K562 (cell line): ENCODE results near the gene DUS3L. TPM values are rescaled to one million over a fixed set of nuclear protein-coding genes. Genes with fewer than 3 reads are reported as not detected.

ENCODE experiments used
- ESRRA ChIP-seq: fragments of 450-650 bp; IDR thresholded peaks from 2 replicates; pipeline ENCODE4 v1.6.1; 2014; ENCODE audit warnings: low read depth, mild to moderate bottlenecking, moderate library complexity, borderline replicate concordance
- ETV1 ChIP-seq: fragments of 450-650 bp; conservative IDR thresholded peaks from 2 replicates; pipeline ENCODE4 v1.6.1; 2016; ENCODE audit warnings: missing genetic modification characterization, control low read depth, low read depth, missing compliant biosample characterization
- GABPA ChIP-seq: fragments of 200-800 bp; sonication (Bioruptor generic); conservative IDR thresholded peaks from 2 replicates; pipeline ENCODE4 v1.6.1; 2016; ENCODE audit warnings: low read depth, missing genetic modification characterization, missing compliant biosample characterization
- HIVEP1 ChIP-seq: fragments of 250-450 bp; sonication (Bioruptor Pico); IDR thresholded peaks from 2 replicates; pipeline ENCODE4 v1.4.0; 2020; ENCODE audit warnings: mild to moderate bottlenecking
- HLTF ChIP-seq: fragments of 450-650 bp; IDR thresholded peaks from 2 replicates; pipeline ENCODE4 v1.6.1; 2016
- HNRNPL ChIP-seq: fragments of 200-400 bp; formaldehyde crosslinking; IDR thresholded peaks from 2 replicates; pipeline ENCODE4 v1.6.1; 2017; ENCODE audit warnings: low read depth, mild to moderate bottlenecking, low read length
- NUFIP1 ChIP-seq: fragments of 450-650 bp; IDR thresholded peaks from 2 replicates; pipeline ENCODE4 v1.6.1; 2018; ENCODE audit not compliant: partially characterized antibody
- SIX5 ChIP-seq, 2 experiments: IDR thresholded peaks; 2 replicates each; pipeline ENCODE4 v1.6.1; 2011; ENCODE audit warnings: low read length in 2 of 2, borderline replicate concordance in 1 of 2, low read depth in 1 of 2, mild to moderate bottlenecking in 1 of 2, moderate library complexity in 1 of 2; ENCODE audit not compliant: insufficient read depth in 1 of 2
- SPI1 ChIP-seq: IDR thresholded peaks from 2 replicates; pipeline ENCODE4 v1.6.1; 2011; ENCODE audit warnings: low read depth, low read length, control low read depth, borderline replicate concordance
- TCF15 ChIP-seq: fragments of 250-450 bp; sonication (Bioruptor Pico); IDR thresholded peaks from 2 replicates; pipeline ENCODE4 v1.8.0; 2022; ENCODE audit warnings: moderate library complexity, mild to moderate bottlenecking, inconsistent platforms
- TEAD2 ChIP-seq: fragments of 450-650 bp; IDR thresholded peaks from 2 replicates; pipeline ENCODE4 v1.6.1; 2016; ENCODE audit warnings: missing genetic modification characterization, control low read depth, missing compliant biosample characterization
- polyA plus RNA-seq, 8 experiments: library from polyadenylated mRNA; depleted of rRNA in 4 of 8; stranded (reverse) in 5 of 8; unstranded in 3 of 8; fragments of >200 nt; fragmentation: Nextera tagmentation in 2 of 8; fragmentation: Illumina TruSeq in 1 of 8; extraction: Ambion mirVana in 2 of 8; extraction: Trizol in 1 of 8; gene quantifications; 2 replicates each; pipeline versions ENCODE4 v1.2.1 to v1.2.3, GENCODE V29; 2011 to 2014; ENCODE audit warnings: inconsistent platforms in 1 of 8, missing spikeins in 1 of 8
- total RNA-seq, 7 experiments: library from RNA; depleted of rRNA in 6 of 7; stranded (reverse); fragments of >200 nt in 6 of 7; fragmentation: Illumina TruSeq in 2 of 7; extraction: Trizol in 2 of 7; gene quantifications; 2 replicates each; pipeline versions ENCODE4 v1.2.1 to v1.2.3, GENCODE V29; 2011 to 2021; ENCODE audit warnings: low replicate concordance in 1 of 7
- TF ChIP-seq, protein P1 (sequence below): fragments of 250-450 bp; sonication (Bioruptor Pico); IDR thresholded peaks from 2 replicates; pipeline ENCODE4 v1.4.0; 2020
- TF ChIP-seq, protein P2 (sequence below): fragments of 450-650 bp; formaldehyde crosslinking; IDR thresholded peaks from 2 replicates; pipeline ENCODE4 v1.4.0; 2020; ENCODE audit warnings: mild to moderate bottlenecking, moderate library complexity
- TF ChIP-seq, protein P3 (sequence below): fragments of 250-450 bp; sonication (Bioruptor Pico); IDR thresholded peaks from 2 replicates; pipeline ENCODE4 v1.4.0; 2020; ENCODE audit warnings: mild to moderate bottlenecking, moderate library complexity
- TF ChIP-seq, protein P4 (sequence below): fragments of 450-650 bp; formaldehyde crosslinking; IDR thresholded peaks from 2 replicates; pipeline ENCODE4 v1.4.0; 2022; ENCODE audit warnings: mild to moderate bottlenecking, moderate library complexity

DUS3L gene
- total and polyA plus RNA-seq, 9 of the 15 experiments (the other 6 are each of a cell fraction or from before 2014, with no cell fraction given), result 1.7 to 102 (median 77.5) TPM

- TF ChIP-seq, protein P1, sequence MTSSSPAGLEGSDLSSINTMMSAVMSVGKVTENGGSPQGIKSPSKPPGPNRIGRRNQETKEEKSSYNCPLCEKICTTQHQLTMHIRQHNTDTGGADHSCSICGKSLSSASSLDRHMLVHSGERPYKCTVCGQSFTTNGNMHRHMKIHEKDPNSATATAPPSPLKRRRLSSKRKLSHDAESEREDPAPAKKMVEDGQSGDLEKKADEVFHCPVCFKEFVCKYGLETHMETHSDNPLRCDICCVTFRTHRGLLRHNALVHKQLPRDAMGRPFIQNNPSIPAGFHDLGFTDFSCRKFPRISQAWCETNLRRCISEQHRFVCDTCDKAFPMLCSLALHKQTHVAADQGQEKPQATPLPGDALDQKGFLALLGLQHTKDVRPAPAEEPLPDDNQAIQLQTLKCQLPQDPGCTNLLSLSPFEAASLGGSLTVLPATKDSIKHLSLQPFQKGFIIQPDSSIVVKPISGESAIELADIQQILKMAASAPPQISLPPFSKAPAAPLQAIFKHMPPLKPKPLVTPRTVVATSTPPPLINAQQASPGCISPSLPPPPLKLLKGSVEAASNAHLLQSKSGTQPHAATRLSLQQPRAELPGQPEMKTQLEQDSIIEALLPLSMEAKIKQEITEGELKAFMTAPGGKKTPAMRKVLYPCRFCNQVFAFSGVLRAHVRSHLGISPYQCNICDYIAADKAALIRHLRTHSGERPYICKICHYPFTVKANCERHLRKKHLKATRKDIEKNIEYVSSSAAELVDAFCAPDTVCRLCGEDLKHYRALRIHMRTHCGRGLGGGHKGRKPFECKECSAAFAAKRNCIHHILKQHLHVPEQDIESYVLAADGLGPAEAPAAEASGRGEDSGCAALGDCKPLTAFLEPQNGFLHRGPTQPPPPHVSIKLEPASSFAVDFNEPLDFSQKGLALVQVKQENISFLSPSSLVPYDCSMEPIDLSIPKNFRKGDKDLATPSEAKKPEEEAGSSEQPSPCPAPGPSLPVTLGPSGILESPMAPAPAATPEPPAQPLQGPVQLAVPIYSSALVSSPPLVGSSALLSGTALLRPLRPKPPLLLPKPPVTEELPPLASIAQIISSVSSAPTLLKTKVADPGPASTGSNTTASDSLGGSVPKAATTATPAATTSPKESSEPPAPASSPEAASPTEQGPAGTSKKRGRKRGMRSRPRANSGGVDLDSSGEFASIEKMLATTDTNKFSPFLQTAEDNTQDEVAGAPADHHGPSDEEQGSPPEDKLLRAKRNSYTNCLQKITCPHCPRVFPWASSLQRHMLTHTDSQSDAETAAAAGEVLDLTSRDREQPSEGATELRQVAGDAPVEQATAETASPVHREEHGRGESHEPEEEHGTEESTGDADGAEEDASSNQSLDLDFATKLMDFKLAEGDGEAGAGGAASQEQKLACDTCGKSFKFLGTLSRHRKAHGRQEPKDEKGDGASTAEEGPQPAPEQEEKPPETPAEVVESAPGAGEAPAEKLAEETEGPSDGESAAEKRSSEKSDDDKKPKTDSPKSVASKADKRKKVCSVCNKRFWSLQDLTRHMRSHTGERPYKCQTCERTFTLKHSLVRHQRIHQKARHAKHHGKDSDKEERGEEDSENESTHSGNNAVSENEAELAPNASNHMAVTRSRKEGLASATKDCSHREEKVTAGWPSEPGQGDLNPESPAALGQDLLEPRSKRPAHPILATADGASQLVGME (CRISPR knock-in tag), result no peak
- no peak for TF ChIP-seq ESRRA
- no peak for TF ChIP-seq NUFIP1
- TF ChIP-seq SIX5 (IDR thresholded peaks at IDR 0.05; ENCODE audit: borderline replicate concordance in 1 of 2, insufficient read depth in 1 of 2, low read depth in 1 of 2, low read length in 2 of 2), result no peak
- TF ChIP-seq HNRNPL, result no peak
- no peak for TF ChIP-seq TEAD2 (tag)
- TF ChIP-seq HLTF, result no peak
- TF ChIP-seq ETV1 (tag), result no peak
- TF ChIP-seq, protein P2, sequence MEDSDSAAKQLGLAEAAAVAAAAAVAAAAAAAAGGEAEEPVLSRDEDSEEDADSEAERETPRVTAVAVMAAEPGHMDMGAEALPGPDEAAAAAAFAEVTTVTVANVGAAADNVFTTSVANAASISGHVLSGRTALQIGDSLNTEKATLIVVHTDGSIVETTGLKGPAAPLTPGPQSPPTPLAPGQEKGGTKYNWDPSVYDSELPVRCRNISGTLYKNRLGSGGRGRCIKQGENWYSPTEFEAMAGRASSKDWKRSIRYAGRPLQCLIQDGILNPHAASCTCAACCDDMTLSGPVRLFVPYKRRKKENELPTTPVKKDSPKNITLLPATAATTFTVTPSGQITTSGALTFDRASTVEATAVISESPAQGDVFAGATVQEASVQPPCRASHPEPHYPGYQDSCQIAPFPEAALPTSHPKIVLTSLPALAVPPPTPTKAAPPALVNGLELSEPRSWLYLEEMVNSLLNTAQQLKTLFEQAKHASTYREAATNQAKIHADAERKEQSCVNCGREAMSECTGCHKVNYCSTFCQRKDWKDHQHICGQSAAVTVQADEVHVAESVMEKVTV, result no peak
- TF ChIP-seq, protein P3, sequence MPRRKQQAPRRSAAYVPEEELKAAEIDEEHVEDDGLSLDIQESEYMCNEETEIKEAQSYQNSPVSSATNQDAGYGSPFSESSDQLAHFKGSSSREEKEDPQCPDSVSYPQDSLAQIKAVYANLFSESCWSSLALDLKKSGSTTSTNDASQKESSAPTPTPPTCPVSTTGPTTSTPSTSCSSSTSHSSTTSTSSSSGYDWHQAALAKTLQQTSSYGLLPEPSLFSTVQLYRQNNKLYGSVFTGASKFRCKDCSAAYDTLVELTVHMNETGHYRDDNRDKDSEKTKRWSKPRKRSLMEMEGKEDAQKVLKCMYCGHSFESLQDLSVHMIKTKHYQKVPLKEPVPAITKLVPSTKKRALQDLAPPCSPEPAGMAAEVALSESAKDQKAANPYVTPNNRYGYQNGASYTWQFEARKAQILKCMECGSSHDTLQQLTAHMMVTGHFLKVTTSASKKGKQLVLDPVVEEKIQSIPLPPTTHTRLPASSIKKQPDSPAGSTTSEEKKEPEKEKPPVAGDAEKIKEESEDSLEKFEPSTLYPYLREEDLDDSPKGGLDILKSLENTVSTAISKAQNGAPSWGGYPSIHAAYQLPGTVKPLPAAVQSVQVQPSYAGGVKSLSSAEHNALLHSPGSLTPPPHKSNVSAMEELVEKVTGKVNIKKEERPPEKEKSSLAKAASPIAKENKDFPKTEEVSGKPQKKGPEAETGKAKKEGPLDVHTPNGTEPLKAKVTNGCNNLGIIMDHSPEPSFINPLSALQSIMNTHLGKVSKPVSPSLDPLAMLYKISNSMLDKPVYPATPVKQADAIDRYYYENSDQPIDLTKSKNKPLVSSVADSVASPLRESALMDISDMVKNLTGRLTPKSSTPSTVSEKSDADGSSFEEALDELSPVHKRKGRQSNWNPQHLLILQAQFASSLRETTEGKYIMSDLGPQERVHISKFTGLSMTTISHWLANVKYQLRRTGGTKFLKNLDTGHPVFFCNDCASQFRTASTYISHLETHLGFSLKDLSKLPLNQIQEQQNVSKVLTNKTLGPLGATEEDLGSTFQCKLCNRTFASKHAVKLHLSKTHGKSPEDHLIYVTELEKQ (CRISPR knock-in tag), result no peak
- no peak for TF ChIP-seq TCF15 (CRISPR knock-in tag)
- TF ChIP-seq GABPA (tag), result no peak
- TF ChIP-seq HIVEP1 (CRISPR knock-in tag), result no peak
- TF ChIP-seq, protein P4, sequence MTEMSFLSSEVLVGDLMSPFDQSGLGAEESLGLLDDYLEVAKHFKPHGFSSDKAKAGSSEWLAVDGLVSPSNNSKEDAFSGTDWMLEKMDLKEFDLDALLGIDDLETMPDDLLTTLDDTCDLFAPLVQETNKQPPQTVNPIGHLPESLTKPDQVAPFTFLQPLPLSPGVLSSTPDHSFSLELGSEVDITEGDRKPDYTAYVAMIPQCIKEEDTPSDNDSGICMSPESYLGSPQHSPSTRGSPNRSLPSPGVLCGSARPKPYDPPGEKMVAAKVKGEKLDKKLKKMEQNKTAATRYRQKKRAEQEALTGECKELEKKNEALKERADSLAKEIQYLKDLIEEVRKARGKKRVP (CRISPR knock-in tag), result no peak
- TF ChIP-seq SPI1, result no peak
These were observed 32.8 kb upstream of the DUS3L start (continued) for GRCh38 chr19:5823579-5824281.
